Dedifferentiated amniotic fluid mesenchymal stem cell (primary cell): ENCODE measurements around the gene TMEM141.
A peak's percentile ranks its signal among the peaks of the same experiment; 100 is the strongest.
"Not testable (repeated sequence)": the region's sequence is repeated elsewhere in the genome, so short reads cannot be mapped to it uniquely, and the experiment has no call there.

ENCODE experiments used
- DNase-seq: peaks from one replicate; pipeline ENCODE4 v3.0.0-alpha.2; 2016; ENCODE audit errors: extremely low spot score

TMEM141 gene

GRCh38 chr9:136794281-136794999 lies 3.3 kb downstream of the TMEM141 start:
- DNase-seq, result no peak

DNA sequence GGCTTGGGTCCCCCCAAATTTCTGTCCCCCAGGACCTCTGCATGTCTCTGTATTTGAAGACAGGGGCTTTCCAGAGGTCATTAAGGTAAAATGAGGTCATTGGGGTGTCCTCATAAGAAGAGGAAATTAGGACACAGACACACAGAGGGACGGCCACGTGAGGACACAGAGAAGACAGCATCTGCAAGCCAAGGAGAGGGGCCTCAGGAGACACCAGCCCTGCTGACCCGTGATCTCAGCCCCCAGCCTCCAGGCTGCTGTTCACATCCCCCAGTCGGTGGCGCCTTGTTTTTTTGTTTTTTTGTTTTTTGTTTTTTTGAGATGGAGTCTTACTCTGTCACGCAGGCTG lies 3.8 kb downstream of the TMEM141 start:
- no peak for DNase-seq

- DNase-seq, result no peak
These were observed 5.2 kb downstream of the TMEM141 start, which contains the start of gene CCDC183 for GRCh38 chr9:136796238-136796774. Gene CCDC183, plus strand, starts transcription at chr9:136796338. Its CDS starts 60 bp downstream, at chr9:136796398.

- DNase-seq, result not testable (repeated sequence)
These were observed 5.7 kb downstream of the TMEM141 start for GRCh38 chr9:136796775-136797347.

- DNase-seq, result no peak
These were observed 7.5 kb downstream of the TMEM141 start for GRCh38 chr9:136798708-136799078.

- no peak for DNase-seq
These were observed 8.1 kb downstream of the TMEM141 start for GRCh38 chr9:136799079-136799853.

- DNase-seq, result no peak
These were observed 8.9 kb downstream of the TMEM141 start for GRCh38 chr9:136799854-136800657.

- no peak for DNase-seq
These were observed 11.2 kb downstream of the TMEM141 start for GRCh38 chr9:136802321-136802720.

- DNase-seq, result not testable (repeated sequence)
These were observed 11.9 kb downstream of the TMEM141 start for GRCh38 chr9:136803009-136803550.

DNA sequence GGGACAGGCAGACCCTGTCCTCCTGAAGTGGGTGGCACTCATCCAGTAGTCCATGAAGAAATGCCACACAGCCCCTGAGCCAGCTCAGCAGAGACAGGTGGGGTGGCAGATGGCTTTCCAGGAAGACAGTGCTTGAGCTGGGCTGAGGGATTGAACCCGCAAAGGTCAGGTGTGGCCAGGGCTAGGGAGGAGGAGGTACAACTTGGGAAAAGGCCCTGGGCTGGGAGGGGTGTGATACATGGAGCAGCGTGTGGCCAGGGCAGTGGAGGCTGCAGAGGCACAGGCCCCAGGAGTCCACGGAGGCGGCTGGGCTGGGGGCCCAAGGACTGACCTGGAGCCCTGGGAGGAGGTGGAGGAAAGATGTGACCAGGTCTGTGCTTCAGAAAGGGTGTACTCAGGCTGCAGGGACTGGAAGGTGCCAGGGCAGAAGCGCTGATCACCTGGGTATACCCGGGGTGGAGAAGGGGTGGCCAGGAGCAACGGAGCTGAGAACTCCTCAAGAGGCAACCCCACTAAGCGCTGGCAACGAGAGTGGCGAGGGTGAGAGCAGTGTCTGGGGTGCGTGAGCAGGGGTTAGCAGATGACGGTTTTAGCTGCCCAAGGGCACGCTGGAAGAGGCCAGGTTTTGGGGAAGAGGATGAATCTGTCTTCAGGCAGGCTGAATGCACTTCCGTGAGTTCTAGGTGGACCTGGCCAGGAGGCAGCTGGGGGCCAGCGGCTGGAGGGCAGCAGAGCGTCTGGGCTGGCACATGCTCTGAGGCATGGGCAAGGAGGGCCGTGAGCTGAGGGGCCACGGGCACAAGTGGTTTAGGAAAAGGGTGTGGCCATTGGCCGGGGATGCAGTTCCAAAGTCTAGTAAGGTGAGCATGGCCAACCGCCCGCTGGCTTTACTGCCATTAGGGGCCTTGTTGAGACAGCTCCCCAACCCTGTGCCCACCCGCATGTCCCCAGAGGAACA lies 12.7 kb downstream of the TMEM141 start:
- DNase-seq, result no peak

DNA sequence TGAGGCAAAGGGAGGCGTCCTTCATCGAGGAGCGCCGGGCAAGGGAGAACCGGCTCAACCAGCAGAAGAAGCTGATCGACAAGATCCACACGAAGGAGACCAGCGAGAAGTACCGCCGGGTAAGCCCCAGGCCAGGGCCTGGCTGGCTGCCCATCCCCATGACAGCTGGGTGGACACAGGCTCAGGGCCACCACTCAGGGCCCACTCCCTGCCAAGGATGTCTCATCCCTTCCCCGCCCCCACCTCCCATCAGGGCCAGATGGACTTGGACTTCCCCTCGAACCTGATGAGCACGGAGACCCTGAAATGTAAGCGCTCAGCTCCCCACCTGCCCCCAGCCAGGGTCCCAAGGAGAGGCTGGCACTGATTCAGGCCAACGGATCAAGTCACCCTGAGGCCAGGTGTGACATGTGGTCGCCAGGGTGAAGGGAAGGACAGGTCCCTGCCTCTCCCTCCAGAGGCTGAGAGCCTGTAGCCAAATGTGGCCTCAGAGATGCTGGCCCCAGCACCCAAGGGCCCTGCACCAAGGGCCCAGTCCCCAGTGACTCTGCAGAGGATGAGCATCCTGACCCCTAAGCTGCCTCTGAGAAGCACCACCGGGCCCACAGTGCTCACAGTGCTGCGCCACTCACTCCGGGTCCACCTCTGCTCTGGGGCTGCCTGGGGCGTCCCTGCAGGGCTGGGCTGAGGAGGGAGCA lies 13.5 kb downstream of the TMEM141 start:
- DNase-seq, result no peak

GRCh38 chr9:136805207-136805740 lies 14.1 kb downstream of the TMEM141 start:
- DNase-seq, result no peak

DNA sequence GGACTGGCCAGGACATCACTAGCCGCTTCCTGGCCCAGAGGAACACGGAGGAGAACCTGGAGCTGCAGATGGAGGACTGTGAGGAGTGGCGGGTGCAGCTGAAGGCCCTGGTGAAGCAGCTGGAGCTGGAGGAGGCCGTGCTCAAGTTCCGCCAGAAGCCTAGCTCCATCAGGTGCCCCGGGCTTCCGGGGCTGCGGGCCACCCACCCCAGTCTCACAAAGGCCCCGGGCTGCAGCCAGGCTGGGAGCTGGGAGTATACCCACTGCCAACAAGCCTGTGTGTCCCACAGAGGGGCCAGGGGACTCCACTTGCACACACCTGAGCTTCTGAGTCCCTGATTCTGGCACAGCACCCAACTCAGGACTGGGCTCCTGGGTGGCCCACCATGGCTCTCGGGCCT lies 14.9 kb downstream of the TMEM141 start:
- DNase-seq, result no peak

DNA sequence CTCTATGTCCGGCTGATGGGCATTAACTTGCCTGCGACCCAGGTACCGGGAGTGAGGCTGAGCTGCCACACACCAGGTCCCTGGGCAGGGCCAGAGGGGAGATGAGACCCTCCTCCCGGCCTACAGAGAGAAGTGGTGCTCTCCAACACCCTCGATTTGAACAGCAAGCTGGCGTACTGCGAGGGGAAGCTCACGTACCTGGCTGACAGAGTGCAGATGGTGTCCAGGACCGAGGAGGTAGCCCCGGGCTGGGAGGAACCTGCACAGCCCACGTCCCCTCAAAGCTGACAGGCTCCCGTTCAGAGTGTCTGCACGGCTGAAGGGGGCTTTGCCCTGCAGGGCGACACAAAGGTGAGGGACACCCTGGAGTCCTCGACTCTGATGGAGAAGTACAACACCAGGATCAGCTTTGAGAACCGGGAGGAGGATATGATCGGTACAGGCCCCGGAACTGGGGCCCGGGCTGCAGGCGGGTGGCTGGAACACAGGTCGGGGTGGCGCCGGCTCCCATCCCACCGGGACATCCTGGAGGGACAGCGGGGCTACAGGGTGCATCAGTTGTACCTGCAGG lies 15.6 kb downstream of the TMEM141 start:
- DNase-seq, result no peak

DNA sequence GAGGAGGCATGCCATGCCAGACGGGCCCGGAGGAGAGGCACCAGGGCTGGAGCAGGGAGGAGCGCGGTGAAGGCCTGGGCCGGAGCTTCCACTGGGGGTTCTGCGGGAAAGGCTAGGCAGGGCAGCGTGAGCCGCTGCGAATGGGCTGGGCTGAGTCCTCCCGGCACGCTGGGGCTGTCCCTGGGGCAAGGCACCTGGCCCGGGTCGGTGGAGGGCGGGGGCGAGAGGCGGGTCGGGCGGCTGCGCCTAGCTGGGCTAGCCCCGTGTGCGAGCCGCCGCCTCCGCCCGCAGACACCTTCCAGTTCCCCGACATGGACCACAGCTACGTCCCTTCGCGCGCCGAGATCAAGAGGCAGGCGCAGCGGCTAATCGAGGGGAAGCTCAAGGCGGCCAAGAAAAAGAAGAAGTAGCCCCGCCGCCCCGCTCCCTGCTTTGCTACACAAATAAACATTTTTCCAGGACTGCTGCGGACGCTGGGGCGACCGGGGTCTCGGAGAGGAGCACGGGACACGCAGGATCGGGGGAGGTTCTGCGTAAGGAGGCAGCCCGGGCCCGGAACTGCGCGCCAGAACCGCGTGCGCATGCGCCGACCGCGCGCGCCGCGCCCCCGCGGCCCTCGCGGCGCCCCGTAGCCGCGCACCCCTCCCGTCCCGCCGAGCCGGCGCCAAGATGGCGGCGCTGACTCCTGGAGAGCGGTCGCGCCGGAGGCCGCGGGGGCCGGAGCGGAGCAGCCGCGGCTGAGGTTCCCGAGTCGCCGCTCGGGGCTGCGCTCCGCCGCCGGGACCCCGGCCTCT lies 16.3 kb downstream of the TMEM141 start, which contains the start of gene RABL6:
Gene RABL6, plus strand, starts transcription at position 668 of the 794 bp plus-strand sequence. CDS start 249 bp downstream, outside the sequence.
- peak; percentile 39 for DNase-seq

- no peak for DNase-seq
These were observed 17.1 kb downstream of the TMEM141 start for GRCh38 chr9:136808075-136808805.

DNA sequence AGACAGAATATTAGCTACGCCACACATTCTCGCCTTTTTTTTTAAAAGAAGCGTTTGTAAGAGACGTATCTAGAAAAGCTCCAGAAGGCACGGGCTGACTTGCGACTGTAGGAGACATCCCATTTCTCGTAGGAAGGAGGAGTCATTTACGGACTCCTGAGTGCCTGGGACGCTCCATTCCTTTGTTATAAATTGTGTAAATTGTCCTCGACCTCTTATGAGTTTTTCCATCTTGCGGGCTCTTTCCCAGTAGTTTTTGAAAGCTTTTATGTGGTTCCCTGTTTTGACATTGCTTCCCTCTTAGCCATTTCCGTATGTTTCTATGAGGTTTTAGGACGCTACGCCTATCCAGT lies 17.6 kb downstream of the TMEM141 start:
- peak; percentile 40 for DNase-seq
